Jurkat, Clone E6-1 (cell line): ENCODE results near the gene SYT11.
"Not testable (repeated sequence)": the region's sequence is repeated elsewhere in the genome, so short reads cannot be mapped to it uniquely, and the experiment has no call there.

Experiments used
- DNase-seq: peaks from one replicate; pipeline ENCODE4 v3.0.0-alpha.2; 2011; ENCODE audit warnings: low read depth, low spot score
- H3K4me3 ChIP-seq: 2 replicates; pipeline ENCODE4 v1.5.1; 2011; ENCODE audit warnings: mild to moderate bottlenecking, low read length, control low read depth, moderate library complexity

SYT11 gene

DNA sequence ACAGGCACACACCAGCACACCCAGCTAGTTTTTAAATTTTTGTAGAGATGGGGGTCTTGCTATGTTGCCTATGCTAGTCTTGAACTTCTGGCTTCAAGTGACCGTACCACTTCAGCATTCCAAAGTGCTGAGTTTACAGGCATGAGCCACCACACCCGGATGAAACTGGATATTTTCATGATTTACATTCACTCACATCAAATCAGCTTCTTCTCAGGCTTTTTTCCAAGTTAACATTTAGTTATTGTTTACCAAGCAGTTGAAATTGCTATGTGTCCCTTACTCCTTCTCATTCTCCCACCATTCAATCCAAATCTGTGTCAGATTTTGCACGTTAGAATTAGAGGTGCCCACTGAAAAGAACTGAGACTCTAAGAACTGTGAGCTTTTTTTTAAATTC is 33.4 kb downstream of the SYT11 start:
- no peak for DNase-seq
- no peak overlapping the region for H3K4me3 ChIP-seq

DNA sequence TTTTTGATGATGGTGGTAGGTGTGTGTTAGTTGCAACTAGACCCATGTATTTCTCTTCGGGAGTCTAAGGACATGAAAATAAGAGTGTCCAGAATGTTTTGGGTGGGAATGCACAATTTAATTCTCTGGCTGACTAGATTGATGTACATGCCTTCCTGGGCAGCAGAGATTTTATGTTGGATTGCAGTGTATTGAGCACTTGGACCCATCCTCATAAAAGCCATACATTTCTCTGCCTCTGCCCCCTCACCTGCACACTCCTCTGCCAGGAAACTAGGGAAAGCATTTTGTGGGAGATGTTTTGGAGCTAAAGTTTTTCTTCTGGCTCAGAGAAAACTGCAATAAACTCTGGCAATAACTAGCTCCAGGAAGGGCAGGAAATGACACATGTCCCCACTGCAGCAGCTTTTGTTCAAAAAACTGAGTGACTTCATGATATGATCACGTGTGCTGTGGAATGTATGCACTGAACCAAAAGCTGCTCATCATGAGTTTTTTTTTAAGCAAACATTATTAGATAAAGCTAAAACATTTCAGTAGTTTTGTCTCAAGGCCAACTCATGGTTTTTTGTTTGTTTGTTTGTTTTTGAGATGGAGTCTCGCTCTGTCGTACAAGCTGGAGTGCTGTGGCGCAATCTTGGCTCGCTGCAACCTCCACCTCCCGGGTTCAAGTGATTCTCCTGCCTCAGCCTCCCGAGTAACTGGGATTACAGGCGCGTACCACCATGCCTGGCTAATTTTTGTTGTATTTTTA is 34.2 kb downstream of the SYT11 start:
- peak; percentile 28 for DNase-seq

DNA sequence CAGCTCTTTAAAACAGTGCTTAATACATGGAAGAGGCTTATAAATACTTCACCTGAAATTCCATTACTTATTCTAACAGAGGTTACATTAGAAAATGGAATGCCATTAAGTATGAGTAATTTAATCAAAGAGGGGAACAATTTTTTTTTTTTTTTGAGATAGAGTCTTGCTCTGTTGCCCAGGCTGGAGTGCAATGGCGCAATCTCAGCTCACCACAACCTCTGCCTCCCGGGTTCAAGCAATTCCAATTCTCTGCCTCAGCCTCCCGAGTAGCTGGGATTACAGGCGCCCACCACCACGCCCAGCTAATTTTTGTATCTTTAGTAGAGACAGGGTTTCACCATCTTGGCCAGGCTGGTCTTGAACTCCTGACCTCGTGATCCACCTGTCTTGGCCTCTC is 36.2 kb downstream of the SYT11 start:
- not testable (repeated sequence) for DNase-seq, H3K4me3 ChIP-seq

More for the DNA sequence above, 34.2 kb downstream of the SYT11 start:
- H3K4me3 ChIP-seq, result no peak overlapping the region

GRCh38 chr1:155896476-155896875 is 37.1 kb downstream of the SYT11 start:
- not testable (repeated sequence) for DNase-seq, H3K4me3 ChIP-seq

- H3K4me3 ChIP-seq, result no peak overlapping the region
- DNase-seq, result no peak
Measured at GRCh38 chr1:155897746-155898145, 38.4 kb downstream of the SYT11 start.

DNA sequence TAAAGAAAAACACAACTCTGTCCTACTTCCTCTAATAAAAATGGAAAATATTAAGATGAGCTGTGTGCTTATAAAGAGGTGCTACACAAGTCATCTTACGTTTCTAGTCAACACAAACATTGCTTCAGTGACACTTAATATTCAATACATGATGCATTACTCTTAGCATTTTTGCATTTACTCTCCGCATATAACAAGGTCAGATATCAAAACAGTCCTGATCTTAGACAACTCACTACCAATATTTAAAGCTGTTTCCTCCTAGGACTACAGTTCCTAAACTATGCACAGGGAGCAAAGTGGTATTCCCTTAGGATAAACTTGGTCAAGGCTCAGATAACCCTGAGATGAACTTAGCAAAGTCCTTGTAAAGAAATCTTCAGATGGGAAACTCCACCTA is 39.5 kb downstream of the SYT11 start:
- no peak for DNase-seq
- no peak overlapping the region for H3K4me3 ChIP-seq

DNA sequence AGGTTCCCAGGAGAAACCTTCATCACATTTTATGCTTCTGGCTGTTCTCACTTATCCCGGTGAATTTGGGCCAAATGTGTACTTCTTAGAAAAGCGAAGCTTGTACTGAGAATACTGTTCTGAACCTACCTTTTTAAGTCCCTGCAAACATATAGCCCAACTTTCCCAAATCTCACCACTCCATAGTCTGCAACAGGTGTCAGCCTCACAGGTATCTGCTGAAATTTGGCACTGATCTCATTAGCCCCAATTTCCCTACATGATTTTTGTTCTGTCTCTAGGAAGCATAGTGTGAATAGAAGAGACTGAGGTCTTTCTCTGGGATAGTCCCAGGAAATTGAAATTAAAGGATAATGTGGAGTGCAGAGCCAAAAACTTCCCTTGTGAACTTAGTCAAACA is 40.3 kb downstream of the SYT11 start:
- H3K4me3 ChIP-seq, result no peak overlapping the region
- no peak for DNase-seq

GRCh38 chr1:155900161-155900560 is 40.8 kb downstream of the SYT11 start:
- H3K4me3 ChIP-seq, result no peak overlapping the region
- DNase-seq, result no peak

- H3K4me3 ChIP-seq, result no peak overlapping the region
- no peak for DNase-seq
Measured at GRCh38 chr1:155904261-155904660, 44.9 kb downstream of the SYT11 start.

DNA sequence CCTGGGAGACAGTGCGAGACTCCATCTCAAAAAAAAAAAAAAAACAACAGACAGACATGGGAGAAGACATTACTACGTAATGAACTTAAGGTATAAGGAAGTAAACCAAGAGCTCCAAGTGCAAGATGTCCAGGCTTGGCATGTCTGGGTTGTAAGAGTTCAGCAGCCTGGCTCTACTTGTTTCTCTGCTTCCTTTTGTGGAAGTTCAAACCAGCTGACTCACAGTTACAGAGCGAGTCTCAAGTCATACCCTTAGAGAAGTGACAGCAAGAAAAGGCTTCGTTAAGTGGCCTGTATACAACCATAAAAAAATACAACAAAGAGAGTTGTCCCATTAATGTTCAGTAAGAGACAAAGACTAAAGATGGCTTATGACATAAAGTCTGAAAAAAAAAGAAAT is 50.5 kb downstream of the SYT11 start:
- no peak overlapping the region for H3K4me3 ChIP-seq
- DNase-seq, result no peak

GRCh38 chr1:155910621-155911121 is 51.3 kb downstream of the SYT11 start:
- peak overlapping the region; percentile 70 for H3K4me3 ChIP-seq
- no peak for DNase-seq

DNA sequence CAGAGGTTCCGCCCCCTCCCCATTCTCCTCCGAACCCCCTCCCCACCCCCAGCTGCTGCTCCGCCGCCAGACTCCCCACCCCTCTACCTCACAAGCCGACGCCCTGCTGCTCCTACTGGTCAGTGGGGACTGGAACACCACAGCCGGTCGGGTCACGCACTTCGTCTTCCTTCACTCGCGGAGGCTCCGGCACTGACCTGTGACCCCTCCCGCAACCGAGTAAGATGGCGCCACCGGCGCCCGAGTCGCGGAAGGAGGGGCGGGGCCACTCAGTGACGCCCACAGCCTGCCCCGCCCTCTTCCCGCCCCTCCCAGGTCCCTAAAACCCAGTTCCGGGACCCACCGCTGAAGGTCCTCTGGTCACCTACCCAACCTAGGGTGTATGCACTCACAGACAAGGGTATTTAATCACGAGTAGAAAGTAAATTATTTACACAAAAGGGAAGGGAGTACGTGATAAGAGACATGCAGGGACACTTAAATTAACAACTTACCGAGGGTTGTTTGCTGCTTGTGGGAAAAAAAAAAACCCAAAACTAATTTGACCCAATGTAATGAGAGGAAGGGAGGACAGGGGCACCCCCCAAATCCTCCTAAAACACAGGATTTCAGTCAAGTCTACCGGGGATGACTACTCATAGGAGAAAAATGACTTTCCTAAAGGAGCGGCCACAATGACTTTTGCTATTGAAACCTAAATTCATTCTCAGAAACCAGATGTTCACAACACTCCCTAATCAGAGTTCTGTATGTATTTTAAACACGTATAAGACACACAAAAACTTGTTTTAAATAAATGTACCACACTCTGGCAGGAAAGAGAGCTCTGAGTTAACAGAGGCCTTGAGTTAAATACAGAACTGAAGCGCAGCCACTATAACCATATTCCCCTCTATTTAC is 52.0 kb downstream of the SYT11 start, which contains the start of gene RIT1:
Gene RIT1, minus strand, starts transcription at position 194 of the 900 bp plus-strand sequence. CDS start 588 bp downstream, outside the sequence.
- peak; percentile 64 for DNase-seq

GRCh38 chr1:155912056-155912536 is 52.7 kb downstream of the SYT11 start:
- DNase-seq, result no peak
- H3K4me3 ChIP-seq, result no peak overlapping the region

More for the DNA sequence above, 52.0 kb downstream of the SYT11 start, which contains the start of gene RIT1:
- H3K4me3 ChIP-seq, result peak within 1 kb of the TSS; percentile 70

GRCh38 chr1:155913969-155914757 is 54.8 kb downstream of the SYT11 start:
- no peak overlapping the region for H3K4me3 ChIP-seq
- DNase-seq, result no peak

DNA sequence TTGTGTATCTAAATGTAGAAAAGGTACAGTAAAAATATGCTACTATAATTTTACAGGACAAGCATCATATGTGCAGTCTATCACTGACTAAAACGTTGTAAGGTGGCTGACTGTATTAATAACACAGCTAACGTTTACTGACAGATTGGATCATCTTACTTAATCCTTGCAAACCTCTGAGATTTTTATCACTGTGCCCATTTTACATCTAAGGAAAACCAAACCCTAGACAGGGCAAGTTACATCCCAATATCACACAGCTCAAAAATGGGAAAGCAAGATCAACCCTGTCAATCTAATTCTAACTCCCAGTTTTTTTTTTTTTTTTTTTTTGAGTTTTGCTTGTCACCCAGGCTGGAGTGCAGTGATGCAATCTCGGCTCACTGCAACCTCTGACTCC is 59.3 kb downstream of the SYT11 start:
- no peak overlapping the region for H3K4me3 ChIP-seq
- DNase-seq, result no peak

DNA sequence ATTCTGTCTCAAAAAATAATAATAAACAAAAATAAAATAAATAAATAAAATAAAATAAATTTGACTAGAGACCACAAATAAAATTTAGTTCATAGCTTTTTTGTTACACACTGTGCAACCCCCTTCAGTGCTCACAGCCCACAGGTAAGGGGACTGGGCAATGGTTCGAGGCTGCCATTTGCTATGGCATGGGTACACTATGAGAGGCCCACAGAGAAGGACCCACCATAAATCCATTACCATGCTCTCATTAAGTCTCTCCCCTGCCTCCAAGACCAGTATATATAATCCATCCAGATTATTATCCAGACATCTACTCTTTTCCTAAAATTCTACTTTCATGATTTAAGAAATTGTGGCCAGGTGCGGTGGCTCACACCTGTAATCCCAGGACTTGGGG is 60.4 kb downstream of the SYT11 start:
- no peak for DNase-seq
- no peak overlapping the region for H3K4me3 ChIP-seq

DNA sequence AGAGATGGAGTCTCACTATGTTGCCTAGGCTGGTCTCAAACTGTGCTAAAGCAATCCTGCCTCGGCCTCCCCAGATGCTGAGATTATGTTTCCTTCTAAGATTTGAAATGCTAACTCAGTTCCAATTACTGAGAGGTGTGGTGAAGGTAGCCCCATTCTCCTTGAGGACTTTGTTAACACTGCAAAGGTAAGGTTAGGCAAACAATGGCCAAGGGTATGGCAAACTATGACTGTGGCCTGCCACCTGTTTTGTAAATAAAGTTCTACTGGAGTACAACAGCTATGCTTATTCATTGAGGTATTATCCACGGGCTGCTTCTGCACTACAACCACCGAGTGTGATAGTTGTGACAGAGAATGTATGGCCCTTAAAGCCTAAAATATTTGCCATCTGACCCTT is 61.4 kb downstream of the SYT11 start:
- no peak overlapping the region for H3K4me3 ChIP-seq
- DNase-seq, result no peak

- H3K4me3 ChIP-seq, result no peak overlapping the region
- no peak for DNase-seq
Measured at GRCh38 chr1:155925506-155925905, 66.1 kb downstream of the SYT11 start.

DNA sequence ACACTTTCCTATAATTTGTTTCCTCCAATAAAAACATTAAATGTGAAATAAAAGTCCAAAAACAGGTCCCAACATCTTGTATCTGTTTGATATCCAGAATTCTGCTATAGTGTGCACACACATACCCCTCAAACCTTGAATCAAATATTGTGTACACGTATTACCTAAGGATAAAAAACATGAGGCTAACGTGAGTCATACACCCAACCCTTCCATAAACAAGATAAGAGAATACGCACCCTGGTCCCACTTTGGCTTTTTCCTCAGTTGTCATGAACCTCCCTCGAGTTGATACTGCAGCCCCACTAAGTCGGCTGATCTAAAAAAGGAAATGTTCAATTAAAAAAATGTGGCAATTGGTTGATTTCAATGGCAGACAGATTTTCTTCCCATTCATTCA is 69.7 kb downstream of the SYT11 start:
- DNase-seq, result no peak
- no peak overlapping the region for H3K4me3 ChIP-seq
